Measurements from ENCODE around the gene PCDH1.

Gene PCDH1

GRCh38 chr5:141852448-141852847, 25.8 kb downstream of the PCDH1 start:
- no peak for DNase-seq

- no peak for DNase-seq
These were observed 26.9 kb downstream of the PCDH1 start for GRCh38 chr5:141851195-141851874.

- no peak for DNase-seq
These were observed 27.4 kb downstream of the PCDH1 start for GRCh38 chr5:141850786-141851185.

GRCh38 chr5:141850244-141850768, 27.9 kb downstream of the PCDH1 start:
- no peak for DNase-seq

- peak; percentile 49 for DNase-seq
These were observed 28.6 kb downstream of the PCDH1 start for GRCh38 chr5:141849415-141850243.

- peak; percentile 25 for DNase-seq
These were observed 29.3 kb downstream of the PCDH1 start for GRCh38 chr5:141848744-141849414.

GRCh38 chr5:141846031-141846430, 32.2 kb downstream of the PCDH1 start:
- DNase-seq, result no peak

GRCh38 chr5:141845371-141845851, 32.8 kb downstream of the PCDH1 start:
- no peak for DNase-seq

- DNase-seq, result no peak
These were observed 33.7 kb downstream of the PCDH1 start for GRCh38 chr5:141844414-141845097.

- no peak for DNase-seq
These were observed 34.9 kb downstream of the PCDH1 start for GRCh38 chr5:141843156-141843927.

- DNase-seq, result no peak
These were observed 36.6 kb downstream of the PCDH1 start for GRCh38 chr5:141841378-141842180.

- DNase-seq, result no peak
These were observed 37.3 kb downstream of the PCDH1 start for GRCh38 chr5:141840826-141841360.

- no peak for DNase-seq
These were observed 37.9 kb downstream of the PCDH1 start for GRCh38 chr5:141840280-141840812.

- DNase-seq, result no peak
These were observed 39.1 kb downstream of the PCDH1 start for GRCh38 chr5:141839015-141839513.

- no peak for DNase-seq
These were observed 39.7 kb downstream of the PCDH1 start for GRCh38 chr5:141838326-141839014.

GRCh38 chr5:141835928-141836670, 42.1 kb downstream of the PCDH1 start:
- no peak for DNase-seq

GRCh38 chr5:141834331-141834730, 43.9 kb downstream of the PCDH1 start:
- no peak for DNase-seq

- DNase-seq, result no peak
These were observed 46.1 kb downstream of the PCDH1 start for GRCh38 chr5:141832131-141832530.

GRCh38 chr5:141828162-141828561, 50.0 kb downstream of the PCDH1 start:
- no peak for DNase-seq
